ENCODE results near the gene TULP4. TPM values are rescaled to one million over a fixed set of nuclear protein-coding genes. Genes with fewer than 3 reads are reported as not detected.

TULP4 gene
- total RNA-seq, 4 donors from 2014 or later: 77.4 to 364 (median 129) TPM

DNA sequence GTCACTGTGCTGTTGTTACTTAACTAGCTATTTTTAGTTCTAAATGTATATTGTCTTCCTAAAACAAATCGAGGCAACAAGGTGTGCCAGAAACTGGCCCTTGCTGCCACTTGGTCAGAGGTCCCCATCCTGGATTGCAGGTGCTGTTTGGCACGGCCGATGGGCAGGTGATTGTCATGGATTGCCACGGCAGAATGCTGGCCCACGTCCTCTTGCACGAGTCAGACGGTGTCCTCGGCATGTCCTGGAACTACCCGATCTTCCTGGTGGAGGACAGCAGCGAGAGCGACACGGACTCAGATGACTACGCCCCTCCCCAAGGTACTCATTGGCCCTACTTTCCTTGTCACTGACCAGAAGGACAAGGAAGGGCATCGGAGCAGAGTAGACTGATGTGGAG lies 136.6 kb downstream of the TULP4 start:
- no peaks in the 10 kb centered on the region for H3K27me3 ChIP-seq
- DNase-seq: no peak
- no peak for TF ChIP-seq POLR2A (IDR thresholded peaks at IDR 0.05)
- TF ChIP-seq, protein P1, sequence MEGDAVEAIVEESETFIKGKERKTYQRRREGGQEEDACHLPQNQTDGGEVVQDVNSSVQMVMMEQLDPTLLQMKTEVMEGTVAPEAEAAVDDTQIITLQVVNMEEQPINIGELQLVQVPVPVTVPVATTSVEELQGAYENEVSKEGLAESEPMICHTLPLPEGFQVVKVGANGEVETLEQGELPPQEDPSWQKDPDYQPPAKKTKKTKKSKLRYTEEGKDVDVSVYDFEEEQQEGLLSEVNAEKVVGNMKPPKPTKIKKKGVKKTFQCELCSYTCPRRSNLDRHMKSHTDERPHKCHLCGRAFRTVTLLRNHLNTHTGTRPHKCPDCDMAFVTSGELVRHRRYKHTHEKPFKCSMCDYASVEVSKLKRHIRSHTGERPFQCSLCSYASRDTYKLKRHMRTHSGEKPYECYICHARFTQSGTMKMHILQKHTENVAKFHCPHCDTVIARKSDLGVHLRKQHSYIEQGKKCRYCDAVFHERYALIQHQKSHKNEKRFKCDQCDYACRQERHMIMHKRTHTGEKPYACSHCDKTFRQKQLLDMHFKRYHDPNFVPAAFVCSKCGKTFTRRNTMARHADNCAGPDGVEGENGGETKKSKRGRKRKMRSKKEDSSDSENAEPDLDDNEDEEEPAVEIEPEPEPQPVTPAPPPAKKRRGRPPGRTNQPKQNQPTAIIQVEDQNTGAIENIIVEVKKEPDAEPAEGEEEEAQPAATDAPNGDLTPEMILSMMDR (IDR thresholded peaks at IDR 0.05): no peak
- no peak overlapping the region for H3K27ac ChIP-seq
- no peaks in the 10 kb centered on the region for H3K36me3 ChIP-seq
- no peak overlapping the region for H3K4me3 ChIP-seq
- no peaks in the 10 kb centered on the region for H3K9me3 ChIP-seq
- no peaks in the 10 kb centered on the region for H3K4me1 ChIP-seq
- intact Hi-C loops (cut with DNase I; ENCODE audit: low total_unique reads): no loop called here

DNA sequence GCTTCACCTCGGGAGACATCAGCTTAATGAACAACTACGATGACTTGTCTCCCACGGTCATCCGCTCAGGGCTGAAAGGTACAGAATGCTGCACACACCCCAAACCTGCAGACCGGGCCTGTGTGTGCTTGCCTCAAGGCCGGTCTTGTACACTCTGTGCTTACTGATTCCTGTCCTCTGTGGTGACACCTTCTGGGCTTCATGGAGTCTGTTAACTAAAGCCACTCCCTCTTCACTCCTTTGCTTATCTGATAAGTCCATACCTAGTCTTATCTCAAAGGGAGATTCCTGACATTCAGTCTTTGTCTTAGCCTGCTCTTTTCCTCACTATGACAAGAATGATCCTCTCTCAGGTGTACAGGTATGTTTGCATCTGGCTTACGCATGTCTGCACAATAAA lies 139.9 kb downstream of the TULP4 start:
- Histone ChIP-seq H3K27ac (no peak overlapping the region), H3K4me3 (no peak overlapping the region), H3K27me3 (no peaks in the 10 kb centered on the region), H3K36me3 (no peaks in the 10 kb centered on the region), H3K9me3 (no peaks in the 10 kb centered on the region), H3K4me1 (no peaks in the 10 kb centered on the region)
- intact Hi-C loops (cut with DNase I; ENCODE audit: low total_unique reads): no loop called here
- no peak for DNase-seq
- no peak for TF ChIP-seq POLR2A (IDR thresholded peaks at IDR 0.05)
- TF ChIP-seq, protein P1 (IDR thresholded peaks at IDR 0.05): no peak

DNA sequence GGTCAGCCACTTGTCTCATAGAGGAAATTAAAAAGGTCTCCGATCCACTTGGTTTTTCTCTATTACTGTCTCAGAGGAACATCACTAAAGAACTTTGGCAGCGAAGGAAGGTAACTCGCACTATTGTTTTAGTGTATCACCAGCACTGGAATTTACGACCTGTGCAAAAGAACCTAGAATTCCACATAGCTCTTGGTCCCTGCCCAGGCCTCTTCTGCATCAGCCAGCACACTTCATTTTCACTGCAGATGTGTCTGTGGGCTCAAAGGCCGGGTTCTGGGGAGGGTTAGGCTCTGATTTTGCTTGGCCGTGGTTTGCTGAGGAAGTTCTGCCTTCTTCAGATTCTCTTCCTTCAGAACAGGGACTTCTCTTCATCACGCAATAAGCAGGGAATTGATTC lies 144.9 kb downstream of the TULP4 start:
- Histone ChIP-seq H3K27me3 (no peaks in the 10 kb centered on the region), H3K36me3 (no peaks in the 10 kb centered on the region), H3K9me3 (no peaks in the 10 kb centered on the region), H3K4me1 (no peaks in the 10 kb centered on the region), H3K4me3 (no peak overlapping the region), H3K27ac (no peak overlapping the region)
- intact Hi-C loops (cut with DNase I; ENCODE audit: low total_unique reads): no loop called here
- TF ChIP-seq, protein P1 (IDR thresholded peaks at IDR 0.05): no peak
- TF ChIP-seq POLR2A (IDR thresholded peaks at IDR 0.05): no peak
- no peak for DNase-seq

DNA sequence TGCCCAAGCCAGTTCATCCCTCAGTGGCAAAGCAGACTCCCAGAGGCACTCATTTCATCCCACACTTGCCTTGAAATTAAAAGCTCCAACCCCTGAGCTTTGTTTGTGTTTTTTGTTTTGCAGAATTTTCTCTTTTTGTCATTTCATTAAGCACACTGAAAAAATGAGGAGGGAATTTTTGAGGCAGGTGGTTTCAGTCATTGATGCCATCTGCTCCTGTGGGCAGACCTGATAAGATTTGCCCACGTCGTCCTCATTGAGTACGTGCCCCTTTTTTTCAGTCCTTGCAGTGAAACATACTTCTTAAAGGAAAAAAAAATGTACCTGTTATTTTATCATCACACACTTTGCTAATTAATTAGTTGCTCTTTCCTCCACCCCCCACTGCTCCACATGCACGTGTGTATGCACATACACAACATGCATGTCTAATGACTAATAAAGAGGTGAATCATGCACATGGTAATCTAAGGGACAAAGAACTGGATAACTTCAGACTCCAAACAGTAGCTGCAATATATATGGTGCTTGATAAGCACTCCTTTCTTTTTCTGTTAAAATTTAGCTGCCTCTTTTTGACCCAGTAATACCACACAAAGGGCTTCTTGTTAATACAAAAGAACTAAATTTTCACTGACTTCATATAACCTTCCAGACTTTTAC lies 145.5 kb downstream of the TULP4 start:
- H3K9me3 ChIP-seq: no peaks in the 10 kb centered on the region
- intact Hi-C loops (cut with DNase I; ENCODE audit: low total_unique reads): no loop called here
- DNase-seq: no peak
- H3K36me3 ChIP-seq: no peaks in the 10 kb centered on the region
- no peaks in the 10 kb centered on the region for H3K27me3 ChIP-seq
- TF ChIP-seq POLR2A (IDR thresholded peaks at IDR 0.05): no peak
- TF ChIP-seq, protein P1 (IDR thresholded peaks at IDR 0.05): no peak
- no peak overlapping the region for H3K27ac ChIP-seq
- H3K4me1 ChIP-seq: no peaks in the 10 kb centered on the region
- H3K4me3 ChIP-seq: no peak overlapping the region

DNA sequence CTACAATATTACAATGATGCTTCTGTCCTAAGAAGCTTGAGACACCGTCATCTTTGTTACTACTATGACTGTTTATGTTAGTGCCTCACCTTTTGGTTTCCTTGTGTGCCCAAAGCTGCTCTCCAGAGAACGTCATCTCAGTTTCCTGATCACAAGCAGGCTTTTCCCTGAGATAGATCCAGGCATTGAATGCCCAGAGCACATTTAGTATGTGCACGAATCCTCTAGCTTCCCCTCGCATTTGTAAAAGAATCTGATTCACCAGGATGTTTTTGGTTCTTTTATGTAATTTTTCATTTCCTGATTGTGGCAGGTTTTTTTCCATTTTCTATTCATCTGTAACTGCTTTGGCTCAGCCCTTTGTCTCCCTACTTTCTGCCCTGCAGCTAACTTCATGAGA lies 147.5 kb downstream of the TULP4 start:
- TF ChIP-seq, protein P1 (IDR thresholded peaks at IDR 0.05): no peak
- TF ChIP-seq POLR2A (IDR thresholded peaks at IDR 0.05): no peak
- intact Hi-C loops (cut with DNase I; ENCODE audit: low total_unique reads): no loop called here
- no peak overlapping the region for H3K27ac ChIP-seq

More for the DNA sequence above, 147.5 kb downstream of the TULP4 start:
- no peak for DNase-seq
- no peaks in the 10 kb centered on the region for H3K9me3 ChIP-seq
- H3K36me3 ChIP-seq: no peaks in the 10 kb centered on the region
- no peaks in the 10 kb centered on the region for H3K4me1 ChIP-seq
- no peaks in the 10 kb centered on the region for H3K27me3 ChIP-seq
- H3K4me3 ChIP-seq: no peak overlapping the region

All from uterus (tissue), 4 donors.